SK-N-MC (cell line): ENCODE measurements around the gene MT1E.

Experiments
- EZH2 ChIP-seq: fragments of 200-600 bp; sonication (generic); IDR thresholded peaks from one replicate; pipeline ENCODE4 v1.6.1; 2017; ENCODE audit warnings: antibody characterized with exemption
- FOXP2 ChIP-seq: optimal IDR thresholded peaks from 2 replicates; pipeline ENCODE3; 2011; ENCODE audit warnings: mild to moderate bottlenecking, moderate library complexity; ENCODE audit not compliant: insufficient read depth; ENCODE audit errors: extremely low read length, control extremely low read depth
- POLR2AphosphoS5 ChIP-seq: IDR thresholded peaks from 2 replicates; pipeline ENCODE4 v1.6.1; 2012; ENCODE audit warnings: mild to moderate bottlenecking, low read depth, low read length, borderline replicate concordance

DNA sequence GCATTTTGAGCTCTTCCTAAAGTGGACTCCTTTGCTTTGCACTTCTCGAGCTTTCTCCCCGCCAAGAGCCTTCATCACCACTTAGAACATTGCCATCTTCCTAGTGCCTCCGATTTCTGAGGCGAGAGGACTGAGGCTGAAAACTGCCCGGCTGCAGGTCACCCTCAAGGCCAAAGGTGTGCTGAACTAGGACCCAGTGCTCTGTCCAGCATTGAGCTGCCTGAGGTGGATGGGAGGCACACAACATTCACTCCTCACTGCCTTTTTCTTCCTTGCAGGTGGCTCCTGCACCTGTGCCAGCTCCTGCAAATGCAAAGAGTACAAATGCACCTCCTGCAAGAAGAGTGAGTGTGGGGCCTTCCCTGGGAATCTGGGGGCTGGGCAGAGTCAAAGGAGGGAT is 18.3 kb downstream of the MT1E start:
- no peak for TF ChIP-seq EZH2
- TF ChIP-seq POLR2AphosphoS5: no peak
- no peak for TF ChIP-seq FOXP2
